GM21390 (cell line): ENCODE results near the gene R3HDM4.
"Not testable (repeated sequence)": the region's sequence is repeated elsewhere in the genome, so short reads cannot be mapped to it uniquely, and the experiment has no call there.

Source experiments
- ATAC-seq: cut with Tn5 transposase; IDR thresholded peaks from one replicate; pipeline ENCODE4 v1.9.1; 2021; ENCODE audit not compliant: unreplicated experiment

R3HDM4 gene

DNA sequence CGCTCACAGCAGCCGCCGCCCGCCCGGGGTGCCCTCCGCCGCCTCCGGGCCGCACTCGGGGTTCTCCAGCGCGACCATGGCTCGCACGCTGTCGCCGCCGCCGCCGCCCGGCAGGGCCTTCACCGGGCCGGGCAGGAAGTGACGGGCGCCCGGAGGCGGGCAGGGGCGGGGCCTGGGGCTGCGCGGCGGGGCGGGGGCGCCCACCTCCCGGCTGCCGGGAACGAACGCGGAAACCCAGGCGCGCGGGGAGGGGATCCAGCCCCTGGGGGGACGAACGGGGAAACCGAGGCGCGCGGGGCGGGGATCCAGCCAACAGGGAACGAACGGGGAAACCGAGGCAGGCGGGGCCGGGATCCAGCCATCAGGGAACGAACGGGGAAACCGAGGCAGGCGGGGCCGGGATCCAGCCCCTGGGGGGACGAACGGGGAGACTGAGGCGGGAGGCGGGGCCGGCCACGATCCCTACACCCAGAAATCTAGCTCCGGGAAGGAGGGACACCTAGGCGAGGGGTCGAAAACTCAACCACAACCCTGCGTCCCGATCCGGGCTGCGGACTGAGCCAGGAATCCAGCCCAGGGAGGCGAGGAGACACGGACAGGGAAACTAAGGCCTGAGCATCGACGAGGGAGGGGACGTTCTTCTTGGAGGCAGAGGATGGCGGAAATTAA, at the start of gene R3HDM4:
Gene R3HDM4, minus strand, starts transcription at position 140 of the 669 bp plus-strand sequence. Its CDS starts 62 bp downstream, at position 78.
- no peak for ATAC-seq

DNA sequence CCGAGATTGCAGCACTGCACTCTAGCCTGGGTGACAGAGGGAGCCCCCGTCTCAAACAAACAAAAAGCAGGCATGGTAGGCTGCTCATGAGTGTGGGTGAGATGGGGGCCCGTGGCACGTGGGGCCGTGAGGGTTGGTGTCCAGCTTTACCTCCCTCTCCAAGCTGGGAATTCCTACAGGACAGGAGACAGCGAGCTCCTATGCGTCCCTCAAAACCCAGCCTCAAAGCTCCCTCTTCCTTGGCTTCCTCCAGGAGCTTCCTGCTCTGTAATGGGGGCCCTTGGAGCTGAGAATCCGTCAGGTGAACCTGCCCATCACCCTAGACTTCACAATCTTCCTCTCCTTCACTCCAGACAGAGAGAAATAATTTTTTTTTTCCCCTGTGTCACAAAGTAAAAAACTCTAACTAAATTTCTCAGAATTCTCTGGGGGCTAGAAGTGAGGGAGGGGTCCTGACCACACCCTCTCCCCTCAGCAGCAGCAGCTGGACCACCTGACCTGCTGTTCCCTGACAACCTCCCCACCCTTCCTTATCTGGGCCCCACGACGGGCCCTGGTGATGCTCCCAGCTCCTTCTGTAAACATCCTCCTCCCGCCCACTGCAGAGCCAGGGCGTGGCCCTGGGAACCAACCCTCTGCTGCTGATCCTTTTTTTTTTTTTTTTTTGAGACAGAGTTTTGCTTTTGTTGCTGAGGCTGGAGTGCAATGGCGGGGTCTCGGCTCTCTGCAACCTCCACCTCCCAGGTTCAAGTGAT, 49.0 kb upstream of the R3HDM4 start:
- ATAC-seq: no peak

DNA sequence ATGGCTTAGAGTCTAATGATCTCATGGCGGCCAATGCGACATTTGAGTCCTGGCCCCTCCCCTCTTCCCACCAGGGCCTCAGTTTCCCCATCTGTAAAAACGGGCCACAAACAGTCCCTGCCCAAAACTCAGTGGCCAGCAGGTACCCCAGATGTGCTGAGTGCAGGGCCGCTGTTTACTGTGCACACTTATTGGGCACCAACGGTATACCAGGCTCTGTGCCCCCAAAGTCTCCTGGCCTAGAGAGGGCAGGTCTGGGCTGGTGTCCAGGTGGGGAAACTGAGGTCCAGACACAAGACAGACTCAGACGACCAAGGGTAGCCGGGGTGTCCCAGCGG, 47.6 kb upstream of the R3HDM4 start:
- no peak for ATAC-seq

DNA sequence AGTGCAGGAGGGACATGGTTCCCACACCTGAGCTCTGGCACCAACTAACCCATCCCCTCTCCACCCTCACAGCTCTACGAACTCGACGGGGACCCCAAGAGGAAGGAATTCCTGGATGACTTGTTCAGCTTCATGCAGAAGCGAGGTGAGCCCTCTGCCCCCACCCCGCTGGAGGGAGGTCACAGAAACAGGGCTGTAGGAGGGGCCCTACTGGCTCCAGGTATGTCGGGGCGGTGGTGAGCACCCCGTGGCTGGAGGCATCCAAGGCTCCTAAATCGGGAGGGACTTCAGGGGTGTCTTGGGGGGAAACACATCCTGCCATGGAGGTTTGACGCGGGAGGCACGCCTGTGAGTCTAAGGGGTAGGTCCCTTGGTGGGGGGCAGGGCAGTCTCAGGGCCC, 47.0 kb upstream of the R3HDM4 start:
- ATAC-seq: no peak

DNA sequence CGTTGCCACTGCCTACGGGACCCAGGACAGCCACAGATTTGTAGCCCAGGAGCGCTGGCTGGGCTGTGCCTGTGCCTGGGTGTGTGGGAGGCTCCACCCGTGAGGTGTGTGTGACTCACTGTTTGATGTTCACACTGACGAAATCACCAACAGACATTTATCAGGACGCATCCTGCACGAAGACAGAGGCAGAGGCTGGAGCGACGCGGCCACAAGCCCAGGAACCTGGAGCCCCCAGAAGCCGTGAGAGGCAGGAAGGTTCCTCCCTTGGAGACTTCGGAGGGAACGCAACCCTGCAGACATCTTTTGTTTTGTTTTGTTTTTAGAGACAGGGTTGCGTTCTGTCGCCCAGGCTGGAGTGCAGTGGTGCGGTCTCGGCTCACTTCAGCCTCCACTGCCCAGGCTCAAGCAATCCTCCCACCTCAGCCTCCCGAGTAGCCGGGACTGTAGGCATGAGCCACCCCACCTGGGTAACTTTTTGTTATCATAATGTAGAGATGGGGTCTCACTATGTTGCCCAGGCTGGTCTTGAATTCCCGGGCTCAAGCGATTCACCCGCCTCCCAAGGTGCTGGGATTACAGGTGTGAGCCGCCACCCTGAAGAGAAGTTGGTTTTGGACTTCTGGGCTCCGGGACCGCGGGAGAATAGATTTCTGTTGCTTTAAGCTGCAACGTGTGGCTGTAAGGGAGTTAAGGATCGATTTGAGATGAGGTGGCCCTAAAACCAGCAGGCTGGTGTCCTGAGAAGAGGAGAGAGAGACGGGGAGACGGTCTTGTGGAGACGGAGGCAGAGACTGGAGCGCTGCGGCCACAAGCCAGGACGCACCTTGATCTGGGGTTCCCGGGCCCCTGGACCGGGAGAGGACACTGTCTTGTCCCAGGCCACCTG, 46.2 kb upstream of the R3HDM4 start:
- ATAC-seq: no peak

DNA sequence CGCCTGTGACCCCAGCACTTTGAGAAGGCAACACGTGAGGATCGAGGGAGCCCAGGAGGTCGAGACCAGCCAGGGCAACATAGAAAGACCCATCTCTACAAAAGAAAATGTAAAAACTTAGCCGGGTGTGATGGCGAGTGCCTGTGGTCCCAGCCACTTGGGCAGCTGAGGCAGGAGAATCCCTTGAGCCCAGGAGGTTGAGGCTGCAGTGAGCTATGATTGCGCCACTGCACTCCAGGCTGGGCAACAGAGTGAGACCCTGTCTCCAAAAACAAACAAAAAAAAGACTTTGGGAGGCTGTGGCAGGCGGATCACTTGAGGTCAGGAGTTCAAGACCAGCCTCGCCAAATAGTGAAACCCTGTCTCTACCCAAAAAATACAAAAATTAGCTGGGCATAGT, 44.6 kb upstream of the R3HDM4 start:
- not testable (repeated sequence) for ATAC-seq

DNA sequence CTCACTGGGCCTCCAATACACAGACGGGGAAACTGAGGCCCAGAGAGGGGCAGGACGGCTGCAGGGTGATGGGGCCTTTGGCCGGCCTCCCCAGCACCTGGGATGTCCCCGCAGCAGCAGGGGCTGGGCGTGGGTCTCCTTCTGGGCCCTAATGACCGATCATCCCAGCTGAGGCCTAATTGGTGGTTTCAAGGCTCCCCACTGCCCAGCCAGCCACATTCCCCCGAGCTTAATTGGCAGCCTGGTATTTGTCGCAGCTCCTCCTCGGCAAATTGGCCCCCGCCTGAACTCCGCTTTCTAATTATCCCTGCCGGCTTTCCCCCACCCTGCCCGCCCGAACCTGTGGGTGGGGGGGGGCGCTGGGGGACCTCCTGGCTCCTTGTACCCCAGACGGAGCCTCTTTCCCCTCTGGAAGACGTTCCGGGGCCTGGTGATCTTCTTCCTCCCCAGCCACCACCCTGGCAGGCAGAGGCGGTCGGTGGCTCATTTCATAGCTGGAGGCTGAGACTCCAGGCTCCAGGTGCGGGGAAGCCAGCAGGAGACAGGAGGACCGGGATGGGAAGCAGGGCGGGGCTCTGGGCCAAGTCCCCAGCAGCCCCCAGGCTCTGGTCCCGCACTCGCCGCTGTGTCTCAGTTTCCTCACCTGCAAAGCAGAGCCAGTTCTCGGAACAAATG, 43.9 kb upstream of the R3HDM4 start:
- ATAC-seq: no peak

DNA sequence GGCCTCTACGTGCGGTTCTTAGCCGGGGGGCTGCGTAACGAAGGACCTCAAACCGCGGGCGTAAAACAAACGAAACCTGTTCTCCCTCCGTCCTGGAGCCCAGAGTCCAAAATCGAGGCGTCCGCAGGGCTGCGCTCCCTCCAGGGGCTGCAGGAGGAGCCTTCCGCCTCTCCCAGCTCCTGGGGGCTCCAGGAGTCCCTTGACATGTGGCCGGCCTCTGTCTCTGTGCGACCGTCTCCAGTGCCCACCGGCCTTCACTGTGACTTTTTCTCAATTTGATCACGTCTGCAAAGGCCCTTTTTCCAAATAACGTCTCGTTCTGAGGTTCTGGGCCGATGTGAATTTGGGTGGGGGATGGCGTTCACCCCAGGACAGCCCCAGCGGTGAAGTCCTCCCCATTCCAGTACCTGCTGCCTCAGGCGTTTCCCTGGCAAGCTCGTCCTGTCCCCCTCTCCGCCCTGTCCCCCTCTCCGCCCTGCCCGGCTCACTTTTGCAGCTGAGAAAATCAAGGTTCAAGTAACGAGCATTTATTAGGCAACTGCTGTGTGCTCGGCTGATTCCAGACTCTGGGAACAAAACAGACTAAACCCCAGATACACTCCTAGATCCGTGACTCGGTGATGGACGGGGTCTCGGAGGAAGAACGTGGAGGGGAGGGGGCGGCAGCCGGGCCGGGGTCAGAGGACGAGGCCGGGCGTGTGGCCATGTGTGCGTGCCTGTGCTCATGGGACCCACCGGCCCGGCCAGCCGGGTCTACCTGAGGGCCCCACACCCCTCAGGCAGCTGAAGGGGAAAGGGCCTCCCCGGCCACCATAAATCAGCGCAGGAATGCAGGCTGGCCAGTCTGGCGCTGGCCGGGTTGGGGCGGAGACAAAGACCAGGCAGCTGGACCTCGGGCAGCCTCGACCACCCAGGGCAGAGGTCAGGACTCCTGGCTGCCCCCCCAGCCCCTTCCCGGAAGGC, 43.1 kb upstream of the R3HDM4 start:
- ATAC-seq: no peak

DNA sequence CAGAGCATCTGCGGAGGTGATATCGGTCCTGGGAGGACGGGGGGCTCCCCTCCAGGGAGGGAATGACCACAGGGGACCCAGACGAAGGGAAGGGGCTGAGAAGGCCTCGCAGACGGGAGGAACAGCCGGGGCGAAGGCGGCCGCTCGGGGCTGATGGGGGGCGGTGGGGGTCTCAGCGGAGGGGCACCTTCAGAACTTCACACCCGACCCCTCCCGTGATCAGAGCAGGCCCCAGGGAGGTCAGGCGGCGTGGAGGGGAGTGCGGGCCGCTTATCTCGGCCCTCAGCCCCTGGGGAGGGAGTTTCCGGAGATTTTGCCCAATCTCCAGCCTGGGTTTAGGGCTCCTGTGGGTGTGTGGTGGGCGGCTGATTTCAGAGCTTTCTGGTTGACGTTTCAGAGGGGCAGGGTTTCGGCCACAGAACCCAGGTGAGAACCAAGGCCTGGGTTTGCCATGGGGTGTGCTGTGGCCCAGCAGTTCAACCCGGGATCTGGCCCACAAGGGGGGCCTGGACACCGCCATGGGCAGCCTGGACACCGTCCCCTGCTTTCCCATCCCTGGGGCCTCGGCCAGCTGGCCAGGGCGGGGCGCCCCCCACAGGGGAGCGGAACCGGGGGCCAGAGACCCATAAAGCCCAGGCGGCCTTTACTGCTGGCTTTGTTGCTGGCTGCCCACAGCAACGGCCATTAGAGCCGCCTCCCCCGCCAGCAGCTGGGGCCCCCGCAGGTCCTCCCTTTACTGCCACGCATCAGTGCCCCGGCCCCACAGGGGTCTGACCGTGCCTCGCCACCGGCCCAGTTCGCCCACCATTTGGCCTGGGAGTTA, 41.9 kb upstream of the R3HDM4 start:
- peak; percentile 49 for ATAC-seq

DNA sequence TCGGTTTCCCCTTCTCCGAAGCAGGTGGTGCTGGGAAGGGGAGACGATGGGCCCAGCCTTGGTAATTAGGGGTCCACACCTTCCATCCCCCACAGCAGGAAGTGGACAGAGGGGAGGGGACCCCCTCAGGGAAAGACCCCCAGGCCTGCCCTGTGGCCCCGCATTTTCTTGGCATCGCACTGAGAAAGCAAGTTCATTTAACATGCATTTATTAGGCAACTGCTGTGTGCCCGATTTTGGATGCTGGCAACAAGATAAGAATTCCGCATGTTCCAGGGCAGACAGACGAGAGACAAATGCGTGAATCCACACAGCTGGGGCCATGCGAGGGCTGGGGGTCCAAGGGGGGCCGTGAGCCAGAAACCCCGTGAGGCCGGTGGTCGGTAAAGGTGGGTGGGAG, 41.3 kb upstream of the R3HDM4 start:
- no peak for ATAC-seq

DNA sequence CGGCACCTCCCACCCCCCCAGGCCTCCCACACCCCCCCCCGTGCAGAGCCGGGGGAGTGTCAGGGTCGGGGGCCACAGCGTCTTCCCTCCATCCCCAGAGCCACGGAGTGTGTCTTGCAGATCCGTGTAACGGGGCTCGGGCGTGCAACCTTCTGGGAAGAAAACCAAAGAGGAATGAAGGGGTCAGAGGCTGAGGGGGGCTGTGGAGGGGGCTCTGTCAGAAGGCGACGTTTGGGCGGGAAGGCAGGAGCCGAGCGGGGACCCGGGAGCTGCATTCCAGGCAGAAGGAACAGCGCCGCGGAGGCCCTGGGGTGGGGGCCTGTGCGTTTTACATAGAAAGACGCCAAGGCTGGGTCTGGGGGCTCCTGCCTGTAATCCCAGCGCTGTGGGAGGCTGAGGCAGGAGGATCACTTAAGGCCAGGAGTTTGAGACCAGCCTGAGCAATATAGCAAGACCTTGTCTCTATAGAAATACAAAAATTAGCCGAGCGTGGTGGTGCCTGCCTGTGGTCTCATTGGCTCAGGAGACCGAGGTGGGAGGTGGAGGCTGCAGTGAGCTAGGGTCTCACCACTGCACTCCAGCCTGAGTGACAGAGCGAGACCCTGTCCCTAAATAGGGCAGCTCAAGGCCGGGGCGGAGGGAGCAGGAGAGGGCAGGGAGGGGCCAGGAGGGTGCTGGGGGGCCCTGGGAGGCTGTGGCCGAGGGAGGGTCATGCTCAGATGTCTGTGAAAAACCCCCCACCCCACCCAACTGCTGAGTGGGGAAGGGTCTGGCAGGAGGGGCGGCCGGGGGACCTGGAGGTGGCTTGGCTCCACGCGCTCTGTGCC, 40.6 kb upstream of the R3HDM4 start:
- no peak for ATAC-seq

DNA sequence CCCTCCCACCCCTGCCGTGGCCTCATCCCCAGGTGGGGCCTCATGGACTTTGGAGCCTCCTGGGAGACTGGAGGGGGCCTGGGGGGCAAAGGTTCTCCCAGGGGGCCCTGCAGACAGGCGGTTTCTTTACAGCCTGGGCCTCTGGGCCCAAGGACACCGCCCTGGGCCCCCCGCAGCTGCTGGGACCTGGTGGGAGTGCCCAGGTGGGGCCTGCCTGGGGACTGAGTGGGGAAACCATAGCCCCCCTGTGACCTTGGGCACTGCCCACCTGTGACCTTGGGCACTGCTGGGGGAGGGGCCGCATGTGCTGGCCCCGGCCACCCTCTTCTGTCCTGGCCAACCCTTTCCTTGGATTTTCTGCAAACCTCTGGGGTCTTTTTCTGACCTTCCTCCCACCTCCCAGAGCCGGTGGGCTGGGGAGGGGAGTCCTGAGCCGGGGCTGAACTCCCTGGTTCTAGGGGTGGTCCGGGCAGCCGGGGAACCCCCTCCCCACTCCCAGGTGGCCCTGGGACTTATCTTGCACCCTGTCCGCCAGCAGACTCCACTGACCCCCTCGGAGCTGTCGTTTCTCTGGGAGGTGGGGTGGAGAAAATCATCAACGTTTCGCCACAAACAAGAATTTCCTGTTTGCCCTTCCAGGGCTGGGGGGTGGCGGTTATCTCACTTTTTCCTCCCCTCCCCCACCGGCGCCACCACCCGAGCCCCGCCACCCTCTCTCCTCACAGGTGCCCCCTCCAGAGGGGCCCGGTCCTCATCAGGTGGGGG, 39.8 kb upstream of the R3HDM4 start:
- ATAC-seq: no peak

DNA sequence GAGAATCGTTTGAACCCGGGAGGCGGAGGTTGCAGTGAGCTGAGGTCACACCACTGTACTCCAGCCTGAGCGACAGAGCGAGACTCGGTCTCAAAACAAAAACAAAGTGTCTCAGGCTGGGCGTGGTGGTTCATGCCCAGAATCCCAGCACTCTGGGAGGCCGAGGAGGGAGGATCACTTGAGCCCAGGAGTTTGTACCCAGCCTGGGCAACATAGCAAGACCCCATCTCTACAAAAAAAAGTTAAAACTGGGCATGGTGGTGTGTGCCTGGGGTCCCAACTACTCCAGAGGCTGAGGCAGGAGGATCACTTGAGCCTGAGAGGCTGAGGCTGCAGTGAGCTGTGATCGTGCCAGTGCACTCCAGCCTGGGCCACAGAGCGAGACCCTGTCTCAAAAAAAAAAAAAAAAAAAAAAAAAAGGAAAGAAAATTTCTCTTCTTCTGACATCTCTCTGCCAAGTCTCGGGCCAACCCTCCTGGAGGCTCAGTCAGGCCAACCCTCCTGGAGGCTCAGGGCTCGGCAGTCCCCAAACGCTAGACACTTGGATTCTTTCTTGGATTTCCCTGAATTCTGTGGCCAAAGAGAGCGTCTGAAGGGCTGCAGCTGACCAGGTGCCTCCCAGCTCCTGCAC, 39.1 kb upstream of the R3HDM4 start:
- ATAC-seq: no peak

DNA sequence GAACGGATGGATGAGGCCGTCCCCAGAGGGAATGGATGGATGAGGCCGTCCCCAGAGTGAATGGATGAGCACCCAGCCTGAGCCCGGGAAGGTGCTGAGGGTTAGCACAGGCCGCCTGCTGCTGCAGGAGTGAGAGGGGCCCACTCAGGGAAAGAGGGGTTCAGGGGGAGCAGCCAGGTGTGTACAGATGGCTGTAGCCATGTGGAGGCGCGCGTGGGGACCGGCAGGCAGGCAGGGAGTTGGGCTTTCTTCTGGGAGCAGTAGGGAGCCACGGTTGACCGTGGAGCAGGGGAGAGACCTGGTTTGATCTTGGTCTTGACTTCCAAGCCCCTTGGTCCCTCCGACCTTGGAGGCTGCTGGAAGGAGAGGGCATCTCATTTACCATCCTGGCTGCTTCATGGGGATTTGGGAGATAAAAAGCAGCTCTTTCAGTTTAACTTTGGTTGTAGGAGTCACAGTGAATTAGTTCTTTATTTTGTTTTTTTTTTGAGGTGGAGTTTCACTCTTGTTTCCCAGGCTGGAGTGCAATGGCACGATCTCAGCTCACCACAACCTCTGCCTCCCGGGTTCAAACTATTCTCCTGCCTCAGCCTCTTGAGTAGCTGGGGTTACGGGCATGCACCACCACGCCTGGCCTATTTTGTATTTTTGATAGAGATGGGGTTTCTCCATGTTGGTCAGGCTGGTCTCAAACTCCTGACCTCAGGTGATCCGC, 37.5 kb upstream of the R3HDM4 start:
- ATAC-seq: no peak

DNA sequence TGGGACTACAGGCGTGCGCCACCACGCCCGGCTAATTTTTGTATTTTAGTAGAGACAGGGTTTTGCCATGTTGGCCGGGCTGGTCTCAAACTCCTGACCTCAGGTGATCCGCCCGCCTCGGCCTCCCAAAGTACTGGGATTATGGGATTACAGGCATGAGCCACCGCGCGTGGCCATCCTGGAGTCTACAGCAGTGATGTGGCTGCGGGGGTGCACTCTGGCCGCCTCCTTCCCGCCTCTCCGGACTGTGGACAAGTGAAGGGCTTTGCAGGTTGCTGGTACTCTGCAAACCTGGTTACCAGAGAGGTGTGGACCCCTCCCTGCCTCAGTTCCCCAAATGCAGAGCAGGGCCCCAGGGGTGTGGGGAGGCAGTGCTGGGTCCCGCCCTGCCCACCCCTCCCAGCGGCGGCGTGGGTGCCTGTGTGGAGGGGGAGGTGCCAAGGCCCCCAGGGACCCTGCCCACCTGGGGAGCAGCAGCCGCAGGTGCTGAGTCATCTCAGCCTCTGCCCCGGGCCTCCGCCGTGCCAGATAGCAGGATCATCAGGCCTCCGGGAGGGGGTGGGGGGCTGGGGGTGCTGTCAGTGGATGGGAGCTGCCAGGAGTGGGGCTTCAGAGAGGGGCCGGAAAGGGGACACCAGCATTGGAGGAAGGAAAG, 36.0 kb upstream of the R3HDM4 start:
- no peak for ATAC-seq
